PC-9 (cell line): ENCODE results near the gene CTDP1. TPM values are rescaled to one million over a fixed set of nuclear protein-coding genes. Genes with fewer than 3 reads are reported as not detected.

Experiments
- BruUV-seq: library from RNA; stranded (reverse); fragments of 400-500 nt; replicated peaks from 2 replicates; lab custom pipeline; 2021; lab: Mats Ljungman, UMichigan
- CTCF ChIA-PET: fragments of 300-600 bp; sonication (Branson Sonifier 250); formaldehyde crosslinking; loops from one replicate; lab custom pipeline; 2022; ENCODE audit warnings: antibody characterized with exemption; lab: Charles Lee
- POLR2A ChIA-PET: fragments of 300-600 bp; sonication (Branson Sonifier 250); formaldehyde crosslinking; loops from one replicate; lab custom pipeline; 2022; ENCODE audit warnings: antibody characterized with exemption; ENCODE audit not compliant: unreplicated experiment; lab: Charles Lee
- DNase-seq, 2 experiments: peaks; one replicate each; pipeline versions ENCODE4 v3.0.0 to v3.0.0-alpha.2; 2015 to 2022; ENCODE audit warnings: mixed read lengths in 1 of 2
- H2AFZ ChIP-seq: fragments of 200-600 bp; sonication (generic); 2 replicates; pipeline ENCODE4 v1.8.1; 2017; ENCODE audit warnings: antibody characterized with exemption
- H3F3A ChIP-seq: fragments of 200-600 bp; sonication (generic); 2 replicates; pipeline ENCODE4 v1.8.1; 2017; ENCODE audit warnings: antibody characterized with exemption, mild to moderate bottlenecking, low read depth; ENCODE audit not compliant: insufficient read depth
- H3K27ac ChIP-seq: fragments of 200-600 bp; sonication (generic); 2 replicates; pipeline ENCODE4 v1.6.1; 2016; ENCODE audit warnings: mixed run types
- H3K27me3 ChIP-seq: fragments of 200-600 bp; sonication (generic); 2 replicates; pipeline ENCODE4 v1.6.1; 2016; ENCODE audit warnings: low read depth, mixed run types; ENCODE audit not compliant: insufficient read depth
- H3K36me3 ChIP-seq: fragments of 200-600 bp; sonication (generic); 2 replicates; pipeline ENCODE4 v1.6.1; 2016; ENCODE audit warnings: low read depth, mixed run types
- H3K4me1 ChIP-seq: fragments of 200-600 bp; sonication (generic); replicated peaks from 2 replicates; pipeline ENCODE4 v1.6.1; 2016; ENCODE audit warnings: mixed run types; ENCODE audit not compliant: insufficient read depth
- H3K4me2 ChIP-seq: fragments of 200-600 bp; sonication (generic); 2 replicates; pipeline ENCODE4 v1.6.1; 2017; ENCODE audit warnings: mixed run types
- H3K4me3 ChIP-seq: fragments of 200-600 bp; sonication (generic); 2 replicates; pipeline ENCODE4 v1.6.1; 2016; ENCODE audit warnings: mixed run types
- H3K79me2 ChIP-seq: fragments of 200-600 bp; sonication (generic); 2 replicates; pipeline ENCODE4 v1.6.1; 2017; ENCODE audit warnings: low read depth, mixed run types
- H3K9me2 ChIP-seq: fragments of 200-600 bp; sonication (generic); 2 replicates; pipeline ENCODE4 v1.8.1; 2017; ENCODE audit warnings: mild to moderate bottlenecking; ENCODE audit not compliant: insufficient read depth
- H3K9me3 ChIP-seq: fragments of 200-600 bp; sonication (generic); 2 replicates; pipeline ENCODE4 v1.8.1; 2016; ENCODE audit warnings: low read depth; ENCODE audit not compliant: insufficient read depth
- H4K20me1 ChIP-seq: fragments of 200-600 bp; sonication (generic); 2 replicates; pipeline ENCODE4 v1.8.1; 2017; ENCODE audit not compliant: insufficient read depth
- CTCF ChIP-seq: fragments of 200-600 bp; sonication (generic); conservative IDR thresholded peaks from 2 replicates; pipeline ENCODE4 v1.6.1; 2017; ENCODE audit warnings: mixed run types, antibody characterized with exemption, mild to moderate bottlenecking, moderate library complexity
- EZH2 ChIP-seq: fragments of 200-600 bp; sonication (generic); IDR thresholded peaks from 2 replicates; pipeline ENCODE4 v1.8.0; 2017; ENCODE audit warnings: antibody characterized with exemption, low read depth
- intact Hi-C: fragments of 100-400 bp; cut with micrococcal nuclease; formaldehyde crosslinking; loops from one replicate; pipeline ENCODE4 v1.10.0; 2022; ENCODE audit not compliant: unreplicated experiment
- total RNA-seq: library from RNA; stranded (reverse); gene quantifications from 2 replicates; pipeline ENCODE4 v1.2.3, GENCODE V29; 2021

Gene CTDP1
- total RNA-seq, 1 experiment from 2014 or later, result 16.0 TPM

GRCh38 chr18:79785831-79786230 lies 106.2 kb downstream of the CTDP1 start:
- POLR2A ChIA-PET, result no interaction called here
- H3K9me2 ChIP-seq, result no peaks in the 10 kb centered on the region
- H3F3A ChIP-seq, result peaks cover 9% of the 10 kb centered on the region; the same call in 1 of the 2 replicates
- TF ChIP-seq CTCF (no peak), EZH2 (no peak)
- H3K79me2 ChIP-seq, result no peaks in the 10 kb centered on the region
- DNase-seq, result no peak
- H3K27me3 ChIP-seq, result peaks cover 23% of the 10 kb centered on the region; the same call in 1 of the 2 replicates
- H3K4me3 ChIP-seq, result no peak overlapping the region
- no peak overlapping the region for H3K4me2 ChIP-seq
- no TSS peak for BruUV-seq
- intact Hi-C loops, result no loop called here
- CTCF ChIA-PET, result no interaction called here
- no peaks in the 10 kb centered on the region for H3K9me3 ChIP-seq
- no peaks in the 10 kb centered on the region for H4K20me1 ChIP-seq
- H3K36me3 ChIP-seq, result no peaks in the 10 kb centered on the region
- H3K27ac ChIP-seq, result no peak overlapping the region
- no peak overlapping the region for H2AFZ ChIP-seq
- peaks cover 2% of the 10 kb centered on the region for H3K4me1 ChIP-seq

GRCh38 chr18:79786304-79786703 lies 106.7 kb downstream of the CTDP1 start:
- Histone ChIP-seq H4K20me1 (no peaks in the 10 kb centered on the region), H3K9me3 (no peaks in the 10 kb centered on the region), H3K4me1 (peaks cover 6% of the 10 kb centered on the region), H3K9me2 (no peaks in the 10 kb centered on the region), H2AFZ (no peak overlapping the region), H3K4me2 (no peak overlapping the region), H3K79me2 (no peaks in the 10 kb centered on the region), H3K36me3 (no peaks in the 10 kb centered on the region), H3K4me3 (no peak overlapping the region), H3K27ac (no peak overlapping the region), H3F3A (peaks cover 13% of the 10 kb centered on the region), H3K27me3 (peaks cover 22% of the 10 kb centered on the region; the same call in 1 of the 2 replicates)
- ChIA-PET POLR2A (no interaction called here), CTCF (no interaction called here)
- DNase-seq, result no peak
- intact Hi-C loops, result no loop called here
- BruUV-seq, result no TSS peak
- TF ChIP-seq EZH2 (no peak), CTCF (no peak)

GRCh38 chr18:79786786-79787526 lies 107.4 kb downstream of the CTDP1 start:
- Histone ChIP-seq H3K4me3 (no peak overlapping the region), H3F3A (peaks cover 19% of the 10 kb centered on the region), H3K79me2 (no peaks in the 10 kb centered on the region), H4K20me1 (no peaks in the 10 kb centered on the region), H2AFZ (no peak overlapping the region), H3K27me3 (peaks cover 15% of the 10 kb centered on the region; the same call in 1 of the 2 replicates), H3K4me1 (peaks cover 11% of the 10 kb centered on the region), H3K4me2 (no peak overlapping the region), H3K36me3 (no peaks in the 10 kb centered on the region), H3K27ac (no peak overlapping the region), H3K9me2 (no peaks in the 10 kb centered on the region), H3K9me3 (no peaks in the 10 kb centered on the region)
- CTCF ChIA-PET, result no interaction called here
- no peak for TF ChIP-seq EZH2
- no peak for TF ChIP-seq CTCF
- DNase-seq, result no peak
- intact Hi-C loops, result no loop called here
- no TSS peak for BruUV-seq
- POLR2A ChIA-PET, result no interaction called here
